ENCODE data around the gene HLA-B.

HLA-B gene

GRCh38 chr6:31352683-31353383, 4.1 kb downstream of the HLA-B start:
- no peak for DNase-seq (ENCODE audit: low spot score)

GRCh38 chr6:31352310-31352682, 4.7 kb downstream of the HLA-B start:
- DNase-seq (ENCODE audit: low spot score), result no peak

- no peak for DNase-seq (ENCODE audit: low spot score)
These were observed 5.3 kb downstream of the HLA-B start for GRCh38 chr6:31351401-31352309.

GRCh38 chr6:31351033-31351380, 6.0 kb downstream of the HLA-B start:
- DNase-seq (ENCODE audit: low spot score), result no peak

- no peak for DNase-seq (ENCODE audit: low spot score)
These were observed 6.6 kb downstream of the HLA-B start for GRCh38 chr6:31350196-31351032.

- no peak for DNase-seq (ENCODE audit: low spot score)
These were observed 7.7 kb downstream of the HLA-B start for GRCh38 chr6:31349301-31349700.

- no peak for DNase-seq (ENCODE audit: low spot score)
These were observed 11.8 kb downstream of the HLA-B start for GRCh38 chr6:31345026-31345730.

- DNase-seq (ENCODE audit: low spot score), result no peak
These were observed 16.8 kb downstream of the HLA-B start for GRCh38 chr6:31340228-31340627.

- DNase-seq (ENCODE audit: low spot score), result no peak
These were observed 17.8 kb downstream of the HLA-B start for GRCh38 chr6:31339210-31339609.

GRCh38 chr6:31336896-31337496, 20.0 kb downstream of the HLA-B start:
- no peak for DNase-seq (ENCODE audit: low spot score)

GRCh38 chr6:31332637-31333602, 24.1 kb downstream of the HLA-B start:
- no peak for DNase-seq (ENCODE audit: low spot score)

- DNase-seq (ENCODE audit: low spot score), result no peak
These were observed 28.5 kb downstream of the HLA-B start for GRCh38 chr6:31328355-31328960.

- DNase-seq (ENCODE audit: low spot score), result no peak
These were observed 35.2 kb downstream of the HLA-B start for GRCh38 chr6:31321820-31322219.

- no peak for DNase-seq (ENCODE audit: low spot score)
These were observed 35.8 kb downstream of the HLA-B start for GRCh38 chr6:31321005-31321707.

GRCh38 chr6:31317036-31317435, 39.9 kb downstream of the HLA-B start:
- no peak for DNase-seq (ENCODE audit: low spot score)

- DNase-seq (ENCODE audit: low spot score), result no peak
These were observed 47.3 kb downstream of the HLA-B start for GRCh38 chr6:31309641-31310040.

- DNase-seq (ENCODE audit: low spot score), result no peak
These were observed 48.2 kb downstream of the HLA-B start for GRCh38 chr6:31308845-31309175.

GRCh38 chr6:31308050-31308844, 48.7 kb downstream of the HLA-B start:
- DNase-seq (ENCODE audit: low spot score), result no peak

GRCh38 chr6:31307669-31308049, 49.3 kb downstream of the HLA-B start:
- no peak for DNase-seq (ENCODE audit: low spot score)

Measured in D341Med (cell line).